MM.1S (cell line): ENCODE measurements around the gene KAT2B.

Experiments
- DNase-seq: peaks from one replicate; pipeline ENCODE4 v3.0.0-alpha.2; 2015
- H2AFZ ChIP-seq: fragments of 300-600 bp; sonication (generic); 2 replicates; pipeline ENCODE4 v1.6.0; 2016; ENCODE audit warnings: antibody characterized with exemption, low read length
- H3F3A ChIP-seq: fragments of 300-600 bp; sonication (generic); 2 replicates; pipeline ENCODE4 v1.6.1; 2016; ENCODE audit warnings: mild to moderate bottlenecking, antibody characterized with exemption, low read length, moderate library complexity, mixed read lengths; ENCODE audit not compliant: insufficient read depth
- H3K27ac ChIP-seq: fragments of 300-600 bp; sonication (generic); 2 replicates; pipeline ENCODE4 v1.5.1; 2016; ENCODE audit warnings: mild to moderate bottlenecking, low read length
- H3K27me3 ChIP-seq: fragments of 300-600 bp; sonication (generic); replicated peaks from 2 replicates; pipeline ENCODE4 v1.6.0; 2016; ENCODE audit warnings: low read length; ENCODE audit not compliant: insufficient read depth
- H3K36me3 ChIP-seq: fragments of 300-600 bp; sonication (generic); replicated peaks from 2 replicates; pipeline ENCODE4 v1.6.1; 2016; ENCODE audit warnings: mild to moderate bottlenecking, low read length, mixed read lengths; ENCODE audit not compliant: insufficient read depth
- H3K4me1 ChIP-seq: fragments of 300-600 bp; sonication (generic); 2 replicates; pipeline ENCODE4 v1.6.1; 2016; ENCODE audit warnings: low read length, mixed read lengths
- H3K4me2 ChIP-seq: fragments of 300-600 bp; sonication (generic); 2 replicates; pipeline ENCODE4 v1.6.0; 2016; ENCODE audit warnings: low read depth, low read length
- H3K4me3 ChIP-seq: fragments of 300-600 bp; sonication (generic); 2 replicates; pipeline ENCODE4 v1.5.1; 2016; ENCODE audit warnings: low read length, mixed read lengths
- H3K79me2 ChIP-seq: fragments of 300-600 bp; sonication (generic); 2 replicates; pipeline ENCODE4 v1.6.1; 2016; ENCODE audit warnings: mixed run types, low read length, mixed read lengths
- H3K9ac ChIP-seq: fragments of 300-600 bp; sonication (generic); 2 replicates; pipeline ENCODE4 v1.6.1; 2016; ENCODE audit warnings: low read length, mixed read lengths
- H3K9me2 ChIP-seq: fragments of 300-600 bp; sonication (generic); replicated peaks from 2 replicates; pipeline ENCODE4 v1.6.1; 2016; ENCODE audit warnings: mild to moderate bottlenecking, low read length, mixed read lengths; ENCODE audit not compliant: insufficient read depth
- H3K9me3 ChIP-seq: fragments of 300-600 bp; sonication (generic); replicated peaks from 2 replicates; pipeline ENCODE4 v1.6.1; 2016; ENCODE audit warnings: mild to moderate bottlenecking, low read length, mixed read lengths; ENCODE audit not compliant: insufficient read depth
- H4K20me1 ChIP-seq: fragments of 300-600 bp; sonication (generic); 2 replicates; pipeline ENCODE4 v1.6.1; 2016; ENCODE audit warnings: mild to moderate bottlenecking, low read length, moderate library complexity, mixed read lengths; ENCODE audit not compliant: insufficient read depth
- EZH2 ChIP-seq: fragments of 300-600 bp; sonication (generic); optimal IDR thresholded peaks from 2 replicates; pipeline ENCODE3; 2017; ENCODE audit warnings: low read depth, mild to moderate bottlenecking, antibody characterized with exemption, low read length, mixed read lengths
- EZH2phosphoT487 ChIP-seq: fragments of 300-600 bp; sonication (generic); IDR thresholded peaks from 2 replicates; pipeline ENCODE4 v1.6.1; 2018; ENCODE audit warnings: antibody characterized with exemption, low read length
- TF ChIP-seq, protein P1 (sequence below): fragments of 300-600 bp; sonication (generic); IDR thresholded peaks from 2 replicates; pipeline ENCODE4 v1.5.1; 2016; ENCODE audit warnings: antibody characterized with exemption, low read length, mixed read lengths

Gene KAT2B

DNA sequence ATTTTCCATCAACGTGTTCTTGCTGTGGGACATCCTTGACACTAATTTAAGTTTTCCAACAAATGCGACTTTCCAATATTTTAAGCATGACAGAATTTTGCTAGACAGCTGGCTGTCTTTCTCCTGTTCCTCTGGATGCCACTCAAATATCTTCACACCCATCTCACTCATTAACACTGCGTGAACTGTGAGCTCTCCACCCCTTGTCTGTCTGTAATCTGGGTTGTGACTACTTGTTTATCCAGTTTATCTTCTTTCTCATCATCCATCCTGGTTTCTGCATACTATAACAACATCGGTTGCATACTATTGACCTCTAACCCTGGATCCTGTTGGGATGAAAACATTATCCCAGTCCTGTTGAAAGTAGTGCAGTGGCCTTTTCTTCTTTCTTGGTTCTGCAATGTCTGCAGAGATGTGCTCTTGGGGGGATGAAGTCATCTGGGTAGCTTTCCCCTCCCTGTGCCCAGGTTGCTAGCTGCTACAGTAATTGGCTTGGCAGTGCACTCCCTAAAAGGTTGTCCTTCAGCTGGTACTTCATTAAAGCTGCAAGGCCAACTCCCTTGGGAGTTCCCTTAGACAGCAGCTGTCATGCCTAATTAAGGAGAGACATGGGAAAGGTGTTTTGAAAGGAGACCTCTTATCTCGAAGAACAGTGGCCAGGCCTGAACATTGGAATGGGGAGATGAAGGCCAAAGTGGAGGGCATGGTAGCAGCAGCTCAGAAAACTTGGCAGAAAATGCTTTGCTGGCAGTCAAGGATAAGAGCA is 24.7 kb downstream of the KAT2B start:
- Histone ChIP-seq H2AFZ (no peak overlapping the region), H3K9me3 (no peaks in the 10 kb centered on the region), H3K4me1 (peaks cover 8% of the 10 kb centered on the region), H3K27ac (no peak overlapping the region), H3F3A (0 out of 2 replicates have a peak, but pooled peaks cover 7% of the 10 kb centered on the region), H3K4me2 (no peak overlapping the region), H4K20me1 (no peaks in the 10 kb centered on the region), H3K4me3 (no peak overlapping the region), H3K9ac (no peak overlapping the region), H3K79me2 (peaks cover 80% of the 10 kb centered on the region), H3K36me3 (no peaks in the 10 kb centered on the region), H3K27me3 (no peaks in the 10 kb centered on the region), H3K9me2 (no peaks in the 10 kb centered on the region)
- DNase-seq, result no peak
- TF ChIP-seq, protein P1, sequence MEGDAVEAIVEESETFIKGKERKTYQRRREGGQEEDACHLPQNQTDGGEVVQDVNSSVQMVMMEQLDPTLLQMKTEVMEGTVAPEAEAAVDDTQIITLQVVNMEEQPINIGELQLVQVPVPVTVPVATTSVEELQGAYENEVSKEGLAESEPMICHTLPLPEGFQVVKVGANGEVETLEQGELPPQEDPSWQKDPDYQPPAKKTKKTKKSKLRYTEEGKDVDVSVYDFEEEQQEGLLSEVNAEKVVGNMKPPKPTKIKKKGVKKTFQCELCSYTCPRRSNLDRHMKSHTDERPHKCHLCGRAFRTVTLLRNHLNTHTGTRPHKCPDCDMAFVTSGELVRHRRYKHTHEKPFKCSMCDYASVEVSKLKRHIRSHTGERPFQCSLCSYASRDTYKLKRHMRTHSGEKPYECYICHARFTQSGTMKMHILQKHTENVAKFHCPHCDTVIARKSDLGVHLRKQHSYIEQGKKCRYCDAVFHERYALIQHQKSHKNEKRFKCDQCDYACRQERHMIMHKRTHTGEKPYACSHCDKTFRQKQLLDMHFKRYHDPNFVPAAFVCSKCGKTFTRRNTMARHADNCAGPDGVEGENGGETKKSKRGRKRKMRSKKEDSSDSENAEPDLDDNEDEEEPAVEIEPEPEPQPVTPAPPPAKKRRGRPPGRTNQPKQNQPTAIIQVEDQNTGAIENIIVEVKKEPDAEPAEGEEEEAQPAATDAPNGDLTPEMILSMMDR, result no peak
- TF ChIP-seq EZH2 (no peak), EZH2phosphoT487 (no peak)

DNA sequence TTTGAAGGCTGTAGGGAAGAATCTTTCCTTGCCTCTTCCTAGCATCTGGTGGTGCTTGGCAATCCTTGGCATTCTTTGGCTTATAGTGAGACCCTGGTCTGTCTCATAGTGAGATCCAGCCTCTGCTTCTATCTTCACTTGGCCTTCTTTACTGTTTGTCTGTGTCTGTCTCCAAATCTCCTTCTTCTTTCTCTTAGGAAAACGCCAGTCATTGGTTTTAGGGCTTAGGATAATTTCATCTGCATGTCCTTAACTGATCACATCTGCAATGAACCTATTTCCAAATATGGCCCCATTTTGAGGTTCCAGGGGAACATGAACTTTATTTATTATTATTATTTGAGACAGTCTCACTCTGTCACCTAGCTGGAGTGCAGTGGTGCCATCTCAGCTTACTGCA is 25.8 kb downstream of the KAT2B start:
- Histone ChIP-seq H3K9me2 (no peaks in the 10 kb centered on the region), H3K27me3 (no peaks in the 10 kb centered on the region), H3K4me3 (no peak overlapping the region), H3K79me2 (peaks cover 73% of the 10 kb centered on the region), H4K20me1 (no peaks in the 10 kb centered on the region), H3K9me3 (no peaks in the 10 kb centered on the region), H3K9ac (no peak overlapping the region), H3K36me3 (no peaks in the 10 kb centered on the region), H3K4me1 (peaks cover 4% of the 10 kb centered on the region), H3F3A (0 out of 2 replicates have a peak, but pooled peaks cover 3% of the 10 kb centered on the region), H3K4me2 (no peak overlapping the region), H2AFZ (no peak overlapping the region), H3K27ac (no peak overlapping the region)
- no peak for DNase-seq
- TF ChIP-seq, protein P1, result no peak
- TF ChIP-seq EZH2phosphoT487 (no peak), EZH2 (no peak)

DNA sequence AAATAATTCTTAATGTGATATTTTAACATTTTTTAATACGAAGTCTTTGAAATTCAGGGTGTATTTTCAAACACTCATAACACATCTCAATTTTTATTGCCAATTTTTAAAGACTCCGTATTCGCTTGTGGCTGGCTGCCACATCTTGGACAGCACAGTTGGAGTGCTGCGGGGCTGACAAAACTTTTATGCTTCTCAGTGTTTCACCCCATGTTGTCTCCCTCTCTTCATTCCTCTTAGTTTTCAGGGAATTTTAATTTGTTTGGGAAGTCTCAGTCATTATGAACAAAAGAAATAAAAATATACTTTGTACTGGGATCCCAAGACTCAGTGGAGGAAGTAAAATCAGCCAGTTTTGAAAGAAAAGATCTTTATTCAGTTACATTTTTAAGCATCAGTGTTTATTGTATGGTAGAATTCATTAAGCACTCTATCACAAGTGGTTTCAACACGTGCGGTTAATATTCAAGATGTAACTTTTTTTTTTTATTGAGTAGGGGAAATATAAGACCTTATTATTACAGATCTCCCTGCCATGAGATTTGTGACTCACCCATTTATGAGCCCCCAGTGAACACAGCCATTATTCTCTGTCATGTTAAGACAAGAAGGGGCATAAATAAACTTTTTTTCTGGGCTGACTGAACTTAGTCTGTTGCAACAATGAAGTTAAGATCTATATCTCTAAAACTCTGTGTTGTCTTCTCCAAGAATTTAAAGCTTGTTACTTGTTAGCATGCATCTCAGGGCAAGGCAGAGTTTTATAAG is 26.8 kb downstream of the KAT2B start:
- no peaks in the 10 kb centered on the region for H4K20me1 ChIP-seq
- no peaks in the 10 kb centered on the region for H3K9me3 ChIP-seq
- no peaks in the 10 kb centered on the region for H3K4me1 ChIP-seq
- H2AFZ ChIP-seq, result no peak overlapping the region
- H3F3A ChIP-seq, result no peaks in the 10 kb centered on the region
- no peaks in the 10 kb centered on the region for H3K27me3 ChIP-seq
- no peak overlapping the region for H3K9ac ChIP-seq
- H3K36me3 ChIP-seq, result no peaks in the 10 kb centered on the region
- H3K9me2 ChIP-seq, result no peaks in the 10 kb centered on the region
- TF ChIP-seq, protein P1, result no peak
- TF ChIP-seq EZH2phosphoT487, result no peak
- TF ChIP-seq EZH2, result no peak
- peaks cover 78% of the 10 kb centered on the region for H3K79me2 ChIP-seq
- H3K27ac ChIP-seq, result no peak overlapping the region
- H3K4me2 ChIP-seq, result no peak overlapping the region
- no peak for DNase-seq
- no peak overlapping the region for H3K4me3 ChIP-seq
